ENCODE measurements around the gene DMP1. TPM values are rescaled to one million over a fixed set of nuclear protein-coding genes. Genes with fewer than 3 reads are reported as not detected.

The DMP1 gene
- total and polyA plus RNA-seq, 2 of the 13 experiments (the other 11 are each of a cell fraction or from before 2014, with no cell fraction given), result not detected

GRCh38 chr4:87679449-87680169 lies 29.5 kb downstream of the DMP1 start (continued):
- TF ChIP-seq ZC3H13 (CRISPR knock-in tag; IDR thresholded peaks at IDR 0.05) (no peak), HMGXB3 (CRISPR knock-in tag; IDR thresholded peaks at IDR 0.05; ENCODE audit: borderline replicate concordance) (no peak), MXI1 (IDR thresholded peaks at IDR 0.05; ENCODE audit: borderline replicate concordance, low read depth, low read length) (no peak)

GRCh38 chr4:87680271-87680670 lies 30.2 kb downstream of the DMP1 start:
- Histone ChIP-seq H3K9ac (ENCODE audit: insufficient read depth, low read depth, low read length) (no peak overlapping the region), H3K27me3 (ENCODE audit: control insufficient read depth in 1 of 2, insufficient read depth in 2 of 2, low read length in 2 of 2) (peaks cover 0 to 14% of the 10 kb centered on the region in 2 experiments; a peak in 2 of 5 replicates), H3K4me3 (replicated peaks in 1 of 3; ENCODE audit: insufficient read depth in 1 of 3, low read depth in 2 of 3, low read length in 3 of 3) (no peak overlapping the region), H3K4me2 (ENCODE audit: low read depth, low read length) (no peak overlapping the region), H2AFZ (ENCODE audit: low read length) (no peak overlapping the region), H3K9me3 (ENCODE audit: low read length) (no peaks in the 10 kb centered on the region), H3K4me1 (ENCODE audit: insufficient read depth, low read length) (no peaks in the 10 kb centered on the region), H3K27ac (ENCODE audit: extremely low read length, insufficient read depth, low read length) (no peak overlapping the region), H3K36me3 (replicated peaks in 1 of 2; ENCODE audit: control insufficient read depth in 1 of 2, insufficient read depth in 2 of 2, low read length in 2 of 2) (no peaks in the 10 kb centered on the region), H4K20me1 (ENCODE audit: insufficient read depth, low read length) (no peaks in the 10 kb centered on the region), H3K79me2 (ENCODE audit: insufficient read depth, low read length) (no peaks in the 10 kb centered on the region)
- ATAC-seq, result no peak
- ChIA-PET CTCF (ENCODE audit: low intra/inter-chr PET ratio, low total read pairs) (interaction anchor here (1.6 to 3.2 kb wide), 3 partner anchors 159 to 532 kb away, joined by 3 to 39 read pairs (median 22); no protein-coding TSS in a partner anchor), POLR2A (no interaction called here)
- 55% methylated on average over 5 of the region's 5 CpGs for WGBS (ENCODE audit: low lambda C conversion rate)
- intact Hi-C loops (cut with micrococcal nuclease; ENCODE audit: unreplicated experiment) (no loop called here), in situ Hi-C loops (cut with HindIII; ENCODE audit: extremely low pct_ligation_motif_present, low pct_unique_long_range_greater_than_20kb) (loop anchor here (5.0 to 25.0 kb wide), 2 partner anchors 157 to 307 kb away; partner anchors contain the start of gene SPP1)
- no TSS peak for BruUV-seq (replicated peaks)
- FAIRE-seq, result no peak
- no peak for DNase-seq (ENCODE audit: low spot score)
- no peak for TF ChIP-seq ZNF704 (CRISPR knock-in tag; IDR thresholded peaks at IDR 0.05; ENCODE audit: borderline replicate concordance)
- no peak for TF ChIP-seq ZNF800 (CRISPR knock-in tag; IDR thresholded peaks at IDR 0.05)
- TF ChIP-seq TOPORS (CRISPR knock-in tag; IDR thresholded peaks at IDR 0.05), result no peak
- no peak for TF ChIP-seq SIN3B (IDR thresholded peaks at IDR 0.05; ENCODE audit: low read length)
- TF ChIP-seq ZNF33A (CRISPR knock-in tag; IDR thresholded peaks at IDR 0.05; ENCODE audit: borderline replicate concordance), result no peak
- no peak for TF ChIP-seq HNF4G (IDR thresholded peaks at IDR 0.05; ENCODE audit: borderline replicate concordance, low read depth, low read length)
- no peak for TF ChIP-seq HNF4G (CRISPR knock-in tag; IDR thresholded peaks at IDR 0.05; ENCODE audit: borderline replicate concordance, low read depth)
- no peak for TF ChIP-seq AGO2 (optimal IDR thresholded peaks at IDR 0.05; ENCODE audit: low read depth, low read length)
- TF ChIP-seq KDM6A (CRISPR knock-in tag; IDR thresholded peaks at IDR 0.05; ENCODE audit: low read depth), result no peak
- no peak for TF ChIP-seq CAMTA2 (CRISPR knock-in tag; IDR thresholded peaks at IDR 0.05; ENCODE audit: borderline replicate concordance)
- TF ChIP-seq MLLT10 (CRISPR knock-in tag; IDR thresholded peaks at IDR 0.05), result no peak
- TF ChIP-seq ZNF891 (CRISPR knock-in tag; IDR thresholded peaks at IDR 0.05), result no peak
- TF ChIP-seq RARA (CRISPR knock-in tag; IDR thresholded peaks at IDR 0.05), result no peak
